Measurements from ENCODE around the gene RAE1. TPM values are rescaled to one million over a fixed set of nuclear protein-coding genes. Genes with fewer than 3 reads are reported as not detected.

Gene RAE1
- total RNA-seq, 1 experiment from 2014 or later: 34.5 TPM

DNA sequence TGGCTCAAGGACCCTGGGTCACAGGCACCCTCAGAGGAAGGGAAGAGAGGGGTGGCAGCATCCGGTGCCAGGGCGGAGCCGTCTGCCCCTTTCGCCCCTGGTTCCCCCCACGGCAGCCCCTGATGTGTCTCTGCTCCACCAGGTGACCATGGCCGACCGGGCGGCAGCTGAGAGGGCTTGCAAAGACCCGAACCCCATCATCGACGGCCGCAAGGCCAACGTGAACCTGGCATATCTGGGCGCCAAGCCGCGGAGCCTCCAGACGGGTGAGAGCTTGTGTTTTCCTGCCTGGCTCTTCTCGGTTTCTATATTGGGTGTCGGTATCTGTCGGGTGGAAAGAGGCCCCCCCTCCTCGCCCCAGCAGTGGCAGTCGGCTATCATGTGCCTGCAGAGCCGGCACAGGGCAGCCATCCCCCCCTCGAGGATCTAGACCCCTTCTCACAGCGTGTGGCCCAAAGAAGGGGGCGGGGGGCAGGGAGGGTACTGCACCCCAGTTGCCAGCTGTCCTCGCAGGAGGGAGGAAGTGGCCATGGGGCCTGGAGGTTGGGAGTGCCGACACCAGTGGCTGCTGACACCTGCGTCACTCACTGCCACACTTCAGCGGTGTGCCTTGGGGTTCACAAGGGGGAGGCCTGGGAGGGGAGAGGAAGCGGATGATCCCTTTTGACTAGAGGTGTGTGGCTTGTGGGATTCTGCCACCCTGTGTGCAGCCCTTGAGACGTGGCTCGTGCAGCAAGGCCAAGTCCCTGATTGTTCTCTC is 41.6 kb downstream of the RAE1 start:
- ChIA-PET POLR2A (no interaction called here), CTCF (no interaction called here)
- ATAC-seq: no peak
- Histone ChIP-seq H3K4me3 (ENCODE audit: low read depth in 2 of 2, low read length in 2 of 2) (peak overlapping the region; percentile 56 to 66), H3K4me1 (ENCODE audit: control insufficient read depth, insufficient read depth, low read length) (peaks cover 20% of the 10 kb centered on the region), H3K36me3 (ENCODE audit: control insufficient read depth, insufficient read depth, low read length) (peaks cover 2% of the 10 kb centered on the region; the same call in 1 of the 2 replicates), H3K9me3 (ENCODE audit: control insufficient read depth, insufficient read depth, low read depth, low read length) (no peaks in the 10 kb centered on the region), H3K27me3 (ENCODE audit: control insufficient read depth, insufficient read depth, low read length) (no peaks in the 10 kb centered on the region), H3K27ac (ENCODE audit: low read length) (peak overlapping the region; percentile 81)
- BruUV-seq (replicated peaks): TSS peak; percentile 77
- no peak for DNase-seq (ENCODE audit: low read depth, low spot score)
- TF ChIP-seq CTCF (IDR thresholded peaks at IDR 0.05) (no peak), REST (IDR thresholded peaks at IDR 0.05; ENCODE audit: insufficient read depth in 1 of 2, low read depth in 2 of 2, low read length in 1 of 2) (no peak), POLR2AphosphoS5 (IDR thresholded peaks at IDR 0.05; ENCODE audit: low read depth, low read length) (no peak), SIN3A (IDR thresholded peaks at IDR 0.05; ENCODE audit: borderline replicate concordance, insufficient read depth, low read depth, low read length) (no peak), TCF7L2 (IDR thresholded peaks at IDR 0.05; ENCODE audit: low read depth, low read length) (no peak)
- intact Hi-C loops (cut with micrococcal nuclease; ENCODE audit: unreplicated experiment): no loop called here
- in situ Hi-C loops (cut with HindIII; ENCODE audit: low pct_unique_long_range_greater_than_20kb, low sequenced_read_pairs): no loop called here

- Histone ChIP-seq H3K4me3 (ENCODE audit: low read depth in 2 of 2, low read length in 2 of 2) (no peak overlapping the region), H3K27ac (ENCODE audit: low read length) (no peak overlapping the region), H3K9me3 (ENCODE audit: control insufficient read depth, insufficient read depth, low read depth, low read length) (no peaks in the 10 kb centered on the region), H3K4me1 (ENCODE audit: control insufficient read depth, insufficient read depth, low read length) (peaks cover 20% of the 10 kb centered on the region), H3K27me3 (ENCODE audit: control insufficient read depth, insufficient read depth, low read length) (no peaks in the 10 kb centered on the region), H3K36me3 (ENCODE audit: control insufficient read depth, insufficient read depth, low read length) (peaks cover 2% of the 10 kb centered on the region; the same call in 1 of the 2 replicates)
- no peak for DNase-seq (ENCODE audit: low read depth, low spot score)
- ATAC-seq: no peak
- ChIA-PET POLR2A (no interaction called here), CTCF (no interaction called here)
- TF ChIP-seq REST (IDR thresholded peaks at IDR 0.05; ENCODE audit: insufficient read depth in 1 of 2, low read depth in 2 of 2, low read length in 1 of 2): no peak
- no peak for TF ChIP-seq SIN3A (IDR thresholded peaks at IDR 0.05; ENCODE audit: borderline replicate concordance, insufficient read depth, low read depth, low read length)
- no peak for TF ChIP-seq CTCF (IDR thresholded peaks at IDR 0.05)
- no peak for TF ChIP-seq POLR2AphosphoS5 (IDR thresholded peaks at IDR 0.05; ENCODE audit: low read depth, low read length)
- no peak for TF ChIP-seq TCF7L2 (IDR thresholded peaks at IDR 0.05; ENCODE audit: low read depth, low read length)
- intact Hi-C loops (cut with micrococcal nuclease; ENCODE audit: unreplicated experiment) (no loop called here), in situ Hi-C loops (cut with HindIII; ENCODE audit: low pct_unique_long_range_greater_than_20kb, low sequenced_read_pairs) (no loop called here)
- BruUV-seq (replicated peaks): no TSS peak
Observed at GRCh38 chr20:57393321-57394120, 42.5 kb downstream of the RAE1 start.
